NCI-H2081 (cell line): ENCODE results near the gene NT5C3A.

Source experiments
- DNase-seq, 2 experiments: peaks; one replicate each; lab custom pipeline; 2025; lab: John Stamatoyannopoulos, UW

Gene NT5C3A

GRCh38 chr7:33075818-33076518, 13.4 kb upstream of the NT5C3A start:
- no peak for DNase-seq

DNA sequence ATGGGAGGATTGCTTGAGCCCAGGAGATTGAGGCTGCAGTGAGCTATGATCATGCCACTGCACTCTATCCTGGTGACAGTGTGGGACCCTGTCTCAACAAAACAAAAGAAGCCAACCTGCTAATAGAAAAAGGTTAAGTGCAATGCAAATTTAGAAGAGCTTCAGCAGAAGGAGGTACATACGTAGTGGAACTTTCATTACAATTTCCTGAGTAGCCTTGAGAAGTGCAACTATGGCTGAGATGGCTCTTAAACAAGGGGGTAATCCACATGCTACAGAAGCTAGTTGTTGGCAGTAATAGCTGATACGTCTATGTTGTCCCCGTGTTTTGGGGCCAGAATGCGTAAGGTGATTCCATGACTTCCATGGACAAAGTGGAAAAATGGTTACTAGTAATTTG, 10.7 kb upstream of the NT5C3A start:
- no peak for DNase-seq

DNA sequence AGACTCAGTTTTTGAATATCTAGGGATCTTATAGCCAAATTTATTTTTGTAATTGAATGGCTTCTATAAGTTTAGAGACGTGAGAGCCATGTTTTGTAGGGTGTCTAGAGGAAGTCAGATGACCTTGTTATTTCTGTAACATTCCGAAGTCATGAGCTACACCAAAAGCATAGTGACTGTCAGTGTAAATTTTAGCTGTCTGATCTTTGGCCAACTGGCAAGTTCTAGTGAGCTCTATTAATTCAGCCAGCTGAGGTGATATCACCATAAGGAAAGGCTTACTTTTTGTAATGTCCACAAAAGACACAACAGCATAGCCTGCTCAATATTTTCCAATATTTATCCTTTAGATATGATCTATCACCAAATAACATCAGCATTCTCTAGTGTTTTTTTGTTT, 9.9 kb upstream of the NT5C3A start:
- no peak for DNase-seq

DNA sequence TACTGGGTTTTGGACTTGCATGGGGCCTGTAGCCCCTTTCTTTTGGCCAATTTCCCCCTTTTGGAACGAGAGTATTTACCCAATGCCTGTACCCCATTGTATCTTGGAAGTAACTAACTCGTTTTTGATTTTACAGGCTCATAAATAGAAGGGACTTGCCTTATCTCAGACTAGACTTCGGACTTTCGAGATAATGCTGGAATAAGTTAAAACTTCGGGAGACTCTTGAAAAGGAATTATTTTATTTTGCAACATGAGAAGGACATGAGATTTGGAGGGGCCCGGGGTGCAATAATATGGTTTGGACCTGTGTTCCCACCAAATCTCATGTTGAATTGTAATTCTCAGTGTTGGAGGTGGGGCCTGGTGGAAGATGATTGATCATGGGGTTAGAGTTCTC, 8.3 kb upstream of the NT5C3A start:
- no peak for DNase-seq

DNA sequence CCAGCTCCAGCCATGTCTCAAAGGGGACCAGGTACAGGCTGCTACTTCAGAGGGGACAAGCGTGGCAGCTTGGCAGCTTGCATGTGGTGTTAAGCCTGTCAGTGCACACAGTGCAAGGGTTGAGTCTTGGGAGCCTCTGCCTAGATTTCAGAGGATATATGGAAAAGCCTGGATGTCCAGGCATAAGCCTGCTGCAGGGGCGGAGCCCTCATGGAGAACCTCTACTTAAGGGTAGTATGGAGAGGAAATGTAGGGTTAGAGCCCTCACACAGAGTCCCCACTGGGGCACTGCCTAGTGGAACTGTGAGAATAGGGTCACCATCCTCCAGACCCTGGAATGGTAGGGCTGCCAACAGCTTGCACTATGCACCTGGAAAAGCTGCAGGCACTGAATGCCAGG, 7.7 kb upstream of the NT5C3A start:
- no peak for DNase-seq

GRCh38 chr7:33067921-33068320, 5.3 kb upstream of the NT5C3A start:
- no peak for DNase-seq

DNA sequence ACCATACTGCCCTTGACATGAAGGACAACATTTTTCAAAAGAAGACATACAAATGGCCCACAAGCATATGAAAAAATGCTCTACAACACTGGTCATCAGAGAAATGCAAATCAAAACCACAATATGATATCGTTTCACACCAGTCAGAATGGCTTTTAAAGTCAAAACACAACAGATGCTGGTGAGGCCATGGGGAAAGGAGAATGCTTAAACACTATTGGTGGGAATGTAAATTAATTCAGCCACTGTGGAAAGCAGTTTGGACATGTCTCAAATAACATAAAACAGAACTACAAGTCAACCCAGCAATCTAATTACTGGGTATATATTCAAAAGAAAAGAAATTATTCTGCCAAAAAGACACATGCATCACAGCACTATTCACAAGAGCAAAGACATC, 4.2 kb upstream of the NT5C3A start:
- DNase-seq: peak in 1 of 2 experiments; percentile 44

GRCh38 chr7:33065981-33066380, 3.4 kb upstream of the NT5C3A start:
- DNase-seq: no peak

- DNase-seq: peak; percentile 95 to 96
Measured at GRCh38 chr7:33062782-33063443, 337 bp upstream of the NT5C3A start.

- peak in 1 of 2 experiments; percentile 16 for DNase-seq
Measured at GRCh38 chr7:33061282-33061937, 1.2 kb downstream of the NT5C3A start.

DNA sequence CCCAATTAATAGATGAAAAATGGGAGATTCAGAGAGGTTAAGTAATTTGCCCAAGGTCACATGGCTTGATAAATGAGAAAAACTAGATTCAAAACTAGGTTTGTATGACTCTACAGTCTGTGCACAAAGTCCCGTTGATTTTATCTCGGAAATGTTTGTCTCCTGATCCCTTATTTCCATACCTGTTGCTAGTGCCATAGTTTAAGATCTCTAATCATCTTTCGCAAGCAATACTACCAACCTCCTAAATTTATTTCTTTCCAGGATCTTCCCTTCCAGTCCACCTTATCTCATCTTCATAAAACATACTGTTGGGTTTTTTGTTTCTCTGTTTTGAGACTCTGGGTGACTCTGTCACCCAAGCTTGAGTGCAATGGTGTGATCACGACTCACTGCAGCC, 2.9 kb downstream of the NT5C3A start:
- DNase-seq: no peak

DNA sequence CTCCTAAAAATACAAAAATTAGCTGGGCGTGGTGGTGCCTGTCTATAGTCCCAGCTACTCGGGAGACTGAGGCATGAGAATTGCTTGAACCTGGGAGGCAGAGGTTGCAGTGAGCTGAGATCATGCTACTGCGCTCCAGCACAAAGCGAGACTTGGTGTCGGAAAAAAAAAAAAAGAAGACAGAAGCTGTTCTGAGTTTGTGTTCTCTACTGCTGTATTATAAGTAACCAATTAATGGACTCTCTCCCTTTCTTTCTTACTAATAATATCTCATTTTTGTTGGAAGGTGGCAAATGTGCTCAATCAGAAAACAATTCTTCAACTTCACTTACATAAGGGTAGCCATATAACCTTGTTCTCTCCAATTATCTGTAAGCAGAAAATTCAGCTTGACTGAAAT, 7.4 kb downstream of the NT5C3A start:
- DNase-seq: no peak

DNA sequence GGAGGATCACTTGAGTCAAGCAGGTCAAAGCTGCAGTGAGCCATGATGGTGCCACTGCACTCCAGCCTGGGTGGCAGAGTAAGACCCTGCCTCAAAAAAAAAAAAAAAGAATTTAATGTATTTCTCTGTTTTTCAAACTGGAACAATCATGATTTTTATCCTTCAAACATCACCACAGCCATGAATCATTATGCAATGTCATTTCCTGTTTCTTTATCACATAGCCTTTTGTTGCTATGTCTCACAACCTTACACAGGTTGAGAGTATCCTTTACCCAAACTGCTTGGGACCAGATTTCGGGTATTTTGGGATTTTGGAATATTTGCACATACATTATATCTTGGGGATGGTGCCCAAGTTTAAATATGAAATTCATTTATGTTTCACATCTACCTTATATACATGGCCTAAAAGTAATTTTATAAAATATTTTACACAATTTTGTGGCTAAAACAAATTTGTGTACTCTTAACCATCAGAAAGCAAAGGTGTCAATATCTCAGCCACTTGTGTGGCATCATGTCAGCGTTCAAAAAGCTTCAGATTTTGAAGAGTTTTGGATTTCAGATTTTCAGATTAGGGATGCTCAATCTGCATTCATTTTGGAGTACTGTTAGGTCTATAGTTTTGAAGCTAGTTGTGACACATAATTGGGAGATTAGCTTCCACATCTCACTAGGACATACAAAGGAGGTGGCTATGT, 8.2 kb downstream of the NT5C3A start:
- DNase-seq: no peak

GRCh38 chr7:33053721-33054120, 8.9 kb downstream of the NT5C3A start:
- no peak for DNase-seq

DNA sequence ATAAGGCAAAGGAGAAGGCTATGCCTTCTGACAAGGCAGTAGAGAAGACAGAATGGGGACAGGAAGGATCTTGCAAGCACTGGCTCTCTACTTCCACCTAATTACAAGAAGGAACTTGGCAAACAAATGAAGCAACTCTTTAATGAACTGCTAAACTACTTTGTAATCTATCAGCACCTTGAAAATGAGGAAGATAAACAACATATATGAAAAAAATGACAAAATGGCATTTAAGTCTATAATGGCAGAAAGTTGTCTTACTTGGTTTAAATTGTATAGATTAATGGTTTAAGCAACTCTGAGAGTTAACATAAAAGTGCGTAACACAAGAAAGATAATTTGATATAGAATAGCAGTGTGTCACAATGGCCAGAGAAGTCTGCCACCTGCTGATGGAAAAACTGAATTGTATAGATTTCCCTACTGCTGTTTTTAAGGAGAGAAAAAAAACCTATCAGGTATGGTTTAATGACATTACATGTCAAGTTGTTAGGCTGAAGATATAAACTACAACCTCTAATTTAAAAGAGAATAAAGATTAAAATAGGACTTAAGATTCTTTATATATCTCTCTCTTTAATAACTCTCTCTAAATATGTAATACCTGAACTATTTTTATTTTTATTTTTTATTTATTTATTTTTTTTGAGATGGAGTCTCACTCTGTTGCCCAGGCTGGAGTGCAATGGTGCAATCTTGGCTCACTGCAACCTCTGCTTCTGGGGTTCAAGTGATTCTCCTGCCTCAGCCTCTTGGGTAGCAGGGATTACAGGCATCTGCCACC, 11.8 kb downstream of the NT5C3A start:
- peak; percentile 35 to 54 for DNase-seq

DNA sequence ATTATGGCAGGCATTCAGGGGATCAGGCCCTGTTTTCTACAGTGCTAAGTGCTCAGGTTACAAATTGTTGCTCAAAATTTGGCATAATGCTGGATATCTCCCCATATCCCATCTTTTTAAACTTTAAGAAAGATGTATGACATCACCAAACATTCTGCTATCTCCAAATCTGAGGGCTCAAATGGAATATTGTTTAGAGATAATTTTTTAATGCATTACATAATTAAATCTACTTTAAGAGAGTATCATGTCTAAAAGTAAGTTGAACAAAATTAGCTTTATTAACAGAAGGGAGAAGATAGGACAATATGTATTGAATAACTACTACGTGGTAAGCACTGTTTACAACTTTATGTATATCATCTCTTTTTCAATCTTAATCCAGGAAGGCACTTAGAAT, 13.9 kb downstream of the NT5C3A start:
- DNase-seq: no peak

GRCh38 chr7:33048257-33048656, 14.3 kb downstream of the NT5C3A start:
- no peak for DNase-seq

- DNase-seq: no peak
Measured at GRCh38 chr7:33044986-33045385, 17.6 kb downstream of the NT5C3A start.

GRCh38 chr7:33044401-33044718, 18.2 kb downstream of the NT5C3A start:
- peak in 1 of 2 experiments; percentile 57 for DNase-seq

DNA sequence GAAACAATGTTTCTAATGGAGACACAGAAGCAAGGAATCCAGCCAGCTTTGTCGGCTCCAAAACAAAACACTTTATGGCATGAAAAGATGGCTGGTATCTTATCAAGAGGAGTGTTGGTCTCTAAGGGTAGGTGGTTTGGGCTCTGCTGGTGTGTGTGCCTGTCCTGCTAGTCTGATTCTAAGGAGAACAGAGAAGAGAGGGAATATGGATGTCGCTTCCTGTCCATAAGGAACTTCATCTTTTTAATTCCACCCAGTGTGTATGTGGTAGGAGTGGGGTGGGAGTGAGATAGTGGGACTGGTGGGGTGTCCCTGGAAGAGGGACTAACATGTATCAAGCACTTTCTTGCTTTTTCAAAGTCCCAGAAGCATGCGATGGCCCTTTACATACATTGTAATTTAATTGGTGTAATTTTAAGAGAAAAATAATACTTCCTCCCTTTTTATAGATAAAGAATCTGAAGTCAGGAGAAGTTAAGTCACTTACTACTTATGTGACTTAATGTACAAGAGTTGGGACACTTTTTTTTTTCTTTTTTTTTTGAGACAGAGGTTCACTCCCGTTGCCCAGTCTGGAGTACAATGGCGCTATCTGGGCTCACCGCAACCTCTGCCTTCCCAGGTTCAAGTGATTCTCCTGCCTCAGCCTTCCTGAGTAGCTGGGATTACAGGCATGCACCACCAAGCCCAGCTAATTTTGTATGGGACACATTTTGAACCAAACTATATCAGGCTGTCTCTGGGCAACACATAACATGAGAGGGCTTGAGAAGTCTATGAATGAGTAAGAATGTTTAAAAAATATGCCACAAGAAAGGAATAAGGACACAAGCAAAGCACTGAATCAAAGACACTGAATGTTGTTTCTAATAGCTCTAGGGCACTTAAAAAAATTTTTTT, 18.8 kb downstream of the NT5C3A start:
- no peak for DNase-seq
